WTC11 (cell line): Measurements from ENCODE around the gene DMD. TPM values are rescaled to one million over a fixed set of nuclear protein-coding genes. Genes with fewer than 3 reads are reported as not detected.

Source experiments
- ATAC-seq: fragments of 200-7000 bp; cut with Tn5 transposase; 2 replicates; pipeline ENCODE4 v1.10.0; 2021; ENCODE audit warnings: mild to moderate bottlenecking, moderate library complexity
- CTCF ChIA-PET: fragments of 300-600 bp; sonication (Branson Sonifier 250); formaldehyde crosslinking; loops from one replicate; lab custom pipeline; 2021; ENCODE audit warnings: antibody characterized with exemption; lab: Charles Lee
- POLR2A ChIA-PET: fragments of 350-600 bp; sonication (Branson Sonifier 250); formaldehyde crosslinking; loops from one replicate; lab custom pipeline; 2021; ENCODE audit warnings: antibody characterized with exemption; lab: Charles Lee
- DNase-seq: peaks from one replicate; pipeline ENCODE4 v3.0.0; 2021; ENCODE audit warnings: low spot score
- H3K27ac Mint-ChIP-seq: 2 replicates; pipeline ENCODE4 v1.8.0; 2021; ENCODE audit warnings: mixed read lengths
- H3K27me3 Mint-ChIP-seq: 2 replicates; pipeline ENCODE4 v1.8.0; 2021; ENCODE audit warnings: low read depth, mild to moderate bottlenecking, moderate library complexity, mixed read lengths
- H3K36me3 Mint-ChIP-seq: 2 replicates; pipeline ENCODE4 v1.8.0; 2021; ENCODE audit warnings: mixed read lengths
- H3K4me1 Mint-ChIP-seq: 2 replicates; pipeline ENCODE4 v1.8.0; 2022; ENCODE audit warnings: mixed read lengths
- H3K4me3 Mint-ChIP-seq: 2 replicates; pipeline ENCODE4 v1.8.0; 2021; ENCODE audit warnings: mild to moderate bottlenecking, moderate library complexity, mixed read lengths
- H3K9me3 Mint-ChIP-seq: 2 replicates; pipeline ENCODE4 v1.8.0; 2021; ENCODE audit warnings: mixed read lengths
- ATF1 ChIP-seq: sonication (generic); formaldehyde crosslinking; IDR thresholded peaks from 2 replicates; pipeline ENCODE4 v1.8.1; 2023; ENCODE audit warnings: mild to moderate bottlenecking, moderate library complexity, missing genetic modification reagents
- ATF3 ChIP-seq: sonication (generic); formaldehyde crosslinking; conservative IDR thresholded peaks from 2 replicates; pipeline ENCODE4 v1.8.1; 2022; ENCODE audit warnings: mild to moderate bottlenecking, missing genetic modification reagents
- CBFB ChIP-seq: sonication (generic); formaldehyde crosslinking; IDR thresholded peaks from 2 replicates; pipeline ENCODE4 v1.8.1; 2022; ENCODE audit warnings: mild to moderate bottlenecking, low read depth, missing genetic modification reagents
- ERG ChIP-seq: fragments of 250-450 bp; sonication (Bioruptor Pico); IDR thresholded peaks from 2 replicates; pipeline ENCODE4 v1.8.0; 2021; ENCODE audit warnings: mild to moderate bottlenecking
- HMGA2 ChIP-seq: fragments of 250-450 bp; sonication (Bioruptor Pico); IDR thresholded peaks from 2 replicates; pipeline ENCODE4 v1.4.0; 2021; ENCODE audit warnings: mild to moderate bottlenecking, moderate library complexity
- KAT7 ChIP-seq: sonication (generic); formaldehyde crosslinking; IDR thresholded peaks from 2 replicates; pipeline ENCODE4 v1.8.1; 2023; ENCODE audit warnings: missing genetic modification reagents, mild to moderate bottlenecking, borderline replicate concordance
- MAX ChIP-seq: sonication (generic); formaldehyde crosslinking; IDR thresholded peaks from 2 replicates; pipeline ENCODE4 v1.8.0; 2022; ENCODE audit warnings: mild to moderate bottlenecking, missing genetic modification reagents
- PREB ChIP-seq: sonication (generic); formaldehyde crosslinking; IDR thresholded peaks from 2 replicates; pipeline ENCODE4 v1.8.1; 2022; ENCODE audit warnings: mild to moderate bottlenecking, missing genetic modification reagents, moderate library complexity, borderline replicate concordance
- SMAD4 ChIP-seq: sonication (generic); formaldehyde crosslinking; IDR thresholded peaks from 2 replicates; pipeline ENCODE4 v1.8.0; 2022; ENCODE audit warnings: mild to moderate bottlenecking, missing genetic modification reagents
- STAT6 ChIP-seq: sonication (generic); formaldehyde crosslinking; conservative IDR thresholded peaks from 2 replicates; pipeline ENCODE4 v1.8.1; 2023; ENCODE audit warnings: mild to moderate bottlenecking, low read depth, missing genetic modification reagents, moderate library complexity
- TEAD1 ChIP-seq: sonication (generic); formaldehyde crosslinking; IDR thresholded peaks from 2 replicates; pipeline ENCODE4 v1.8.0; 2022; ENCODE audit warnings: mild to moderate bottlenecking, missing genetic modification reagents
- USF2 ChIP-seq: sonication (generic); formaldehyde crosslinking; IDR thresholded peaks from 2 replicates; pipeline ENCODE4 v1.8.1; 2023; ENCODE audit warnings: mild to moderate bottlenecking, missing genetic modification reagents, moderate library complexity
- ZBTB43 ChIP-seq: sonication (generic); formaldehyde crosslinking; IDR thresholded peaks from 2 replicates; pipeline ENCODE4 v1.8.1; 2023; ENCODE audit warnings: mild to moderate bottlenecking, missing genetic modification reagents
- ZNF232 ChIP-seq: sonication (generic); formaldehyde crosslinking; IDR thresholded peaks from 2 replicates; pipeline ENCODE4 v1.8.0; 2022; ENCODE audit warnings: mild to moderate bottlenecking, missing genetic modification reagents
- ZNF512 ChIP-seq: sonication (generic); formaldehyde crosslinking; IDR thresholded peaks from 2 replicates; pipeline ENCODE4 v1.8.1; 2022; ENCODE audit warnings: missing genetic modification reagents, borderline replicate concordance
- ZNF532 ChIP-seq: fragments of 250-450 bp; sonication (Bioruptor Pico); IDR thresholded peaks from 2 replicates; pipeline ENCODE4 v1.9.0; 2021; ENCODE audit warnings: mild to moderate bottlenecking, borderline replicate concordance
- total RNA-seq: library from RNA; stranded (reverse); gene quantifications from 3 replicates; pipeline ENCODE4 v1.2.3, GENCODE V29; 2021

The DMD gene
- total RNA-seq, 1 experiment from 2014 or later, result 9.1 TPM

GRCh38 chrX:32280921-32281320 lies 930.4 kb downstream of the DMD start:
- Mint-ChIP-seq H3K27me3 (no peaks in the 10 kb centered on the region), H3K27ac (no peak overlapping the region), H3K36me3 (peaks cover 8% of the 10 kb centered on the region; the same call in 1 of the 2 replicates), H3K4me1 (no peaks in the 10 kb centered on the region), H3K4me3 (no peak overlapping the region), H3K9me3 (peaks cover 15% of the 10 kb centered on the region)
- POLR2A ChIA-PET, result no interaction called here
- TF ChIP-seq MAX (CRISPR knock-in tag) (no peak), ZNF532 (no peak), HMGA2 (CRISPR knock-in tag) (no peak), TEAD1 (CRISPR knock-in tag) (no peak), ZNF512 (no peak), ERG (no peak), STAT6 (CRISPR knock-in tag) (no peak), USF2 (CRISPR knock-in tag) (no peak), ZNF232 (CRISPR knock-in tag) (no peak)
- DNase-seq (no peak), ATAC-seq (no peak)
- CTCF ChIA-PET, result no interaction called here

GRCh38 chrX:32280489-32280888 lies 930.9 kb downstream of the DMD start:
- H3K9me3 Mint-ChIP-seq, result peaks cover 15% of the 10 kb centered on the region
- H3K4me1 Mint-ChIP-seq, result no peaks in the 10 kb centered on the region
- DNase-seq (no peak), ATAC-seq (no peak)
- no peak overlapping the region for H3K4me3 Mint-ChIP-seq
- TF ChIP-seq ZBTB43 (CRISPR knock-in tag) (no peak), KAT7 (CRISPR knock-in tag) (no peak), ATF1 (no peak), ATF3 (CRISPR knock-in tag) (no peak), PREB (CRISPR knock-in tag) (no peak), SMAD4 (CRISPR knock-in tag) (no peak), HMGA2 (CRISPR knock-in tag) (no peak), CBFB (no peak)
- CTCF ChIA-PET, result no interaction called here
- H3K27me3 Mint-ChIP-seq, result no peaks in the 10 kb centered on the region
- POLR2A ChIA-PET, result no interaction called here
- H3K36me3 Mint-ChIP-seq, result peaks cover 8% of the 10 kb centered on the region; the same call in 1 of the 2 replicates
- H3K27ac Mint-ChIP-seq, result no peak overlapping the region
